ENCODE data around the gene HNF1A.
A peak's percentile ranks its signal among the peaks of the same experiment; 100 is the strongest.
"Not testable (repeated sequence)": the region's sequence is repeated elsewhere in the genome, so short reads cannot be mapped to it uniquely, and the experiment has no call there.

Gene HNF1A

GRCh38 chr12:121011820-121012219 is 33.5 kb downstream of the HNF1A start:
- no peak for DNase-seq (ENCODE audit: low spot score)

GRCh38 chr12:121013715-121014114 is 35.4 kb downstream of the HNF1A start:
- no peak for DNase-seq (ENCODE audit: low spot score)

GRCh38 chr12:121015825-121016766 is 37.8 kb downstream of the HNF1A start, which contains the start of gene C12orf43:
Gene C12orf43, minus strand, starts transcription at chr12:121016487. Its CDS starts 13 bp downstream, at chr12:121016474.
- DNase-seq (ENCODE audit: low spot score) = peak; percentile 95

GRCh38 chr12:121017966-121018491 is 39.7 kb downstream of the HNF1A start:
- no peak for DNase-seq (ENCODE audit: low spot score)

- no peak for DNase-seq (ENCODE audit: low spot score)
These were observed 40.7 kb downstream of the HNF1A start for GRCh38 chr12:121018860-121019617.

GRCh38 chr12:121021754-121022153 is 43.4 kb downstream of the HNF1A start:
- DNase-seq (ENCODE audit: low spot score) = no peak

- DNase-seq (ENCODE audit: low spot score) = no peak
These were observed 44.4 kb downstream of the HNF1A start for GRCh38 chr12:121022713-121023112.

GRCh38 chr12:121023799-121024198 is 45.5 kb downstream of the HNF1A start:
- no peak for DNase-seq (ENCODE audit: low spot score)

- DNase-seq (ENCODE audit: low spot score) = peak; percentile 85
These were observed 47.3 kb downstream of the HNF1A start for GRCh38 chr12:121025442-121026226.

- peak; percentile 12 for DNase-seq (ENCODE audit: low spot score)
These were observed 48.1 kb downstream of the HNF1A start for GRCh38 chr12:121026274-121027045.

GRCh38 chr12:121030576-121031212 is 52.4 kb downstream of the HNF1A start:
- no peak for DNase-seq (ENCODE audit: low spot score)

- DNase-seq (ENCODE audit: low spot score) = peak; percentile 62
These were observed 55.4 kb downstream of the HNF1A start for GRCh38 chr12:121033625-121034349.

GRCh38 chr12:121034616-121035305 is 56.4 kb downstream of the HNF1A start:
- no peak for DNase-seq (ENCODE audit: low spot score)

GRCh38 chr12:121036810-121037326 is 58.5 kb downstream of the HNF1A start:
- DNase-seq (ENCODE audit: low spot score) = no peak

- DNase-seq (ENCODE audit: low spot score) = peak; percentile 75
These were observed 60.7 kb downstream of the HNF1A start, which contains the start of gene OASL for GRCh38 chr12:121038861-121039668. Gene OASL, minus strand, starts transcription at chr12:121039246. Its CDS starts 275 bp downstream, at chr12:121038971.

- DNase-seq (ENCODE audit: low spot score) = no peak
These were observed 64.7 kb downstream of the HNF1A start for GRCh38 chr12:121043067-121043466.

- DNase-seq (ENCODE audit: low spot score) = not testable (repeated sequence)
These were observed 69.1 kb downstream of the HNF1A start for GRCh38 chr12:121047400-121047799.

- DNase-seq (ENCODE audit: low spot score) = no peak
These were observed 70.1 kb downstream of the HNF1A start for GRCh38 chr12:121048442-121048841.

All from LoVo (cell line).